GM21619 (cell line): ENCODE results near the gene RAD21L1.
"Not testable (repeated sequence)": the region's sequence is repeated elsewhere in the genome, so short reads cannot be mapped to it uniquely, and the experiment has no call there.

ENCODE experiments used
- ATAC-seq: cut with Tn5 transposase; IDR thresholded peaks from one replicate; pipeline ENCODE4 v1.9.1; 2021; ENCODE audit not compliant: unreplicated experiment

RAD21L1 gene

DNA sequence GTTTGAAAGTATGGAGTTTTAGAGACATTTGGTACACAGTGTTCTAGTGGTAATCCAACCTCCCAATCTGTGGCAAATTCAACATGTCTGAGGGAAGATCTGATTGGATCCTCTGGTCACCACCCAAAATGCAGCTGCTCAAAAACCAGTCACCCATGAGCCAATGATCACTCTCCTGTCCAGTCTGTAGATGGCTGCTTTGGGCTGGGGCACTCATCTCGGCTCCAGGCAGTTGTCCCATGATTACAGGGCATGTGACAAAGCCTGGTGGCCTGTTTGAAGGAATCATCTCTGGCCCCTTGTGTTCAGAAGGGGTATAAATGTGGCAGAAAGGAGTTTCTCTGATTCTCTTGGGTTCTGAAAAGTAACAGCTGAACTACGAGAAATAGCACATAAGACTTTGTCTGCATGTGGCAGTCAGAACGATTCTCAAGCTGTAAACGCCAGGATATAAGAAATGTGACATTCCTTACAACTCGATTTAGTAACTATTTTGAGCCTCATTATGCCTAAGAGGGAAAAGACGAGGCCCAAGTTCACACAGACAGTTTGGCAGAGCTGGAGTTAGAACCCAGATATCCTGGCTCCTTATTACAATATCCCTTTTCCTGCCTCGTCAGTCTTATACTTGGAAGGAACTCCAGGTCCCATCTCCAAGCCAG lies 26.5 kb upstream of the RAD21L1 start:
- ATAC-seq: no peak

DNA sequence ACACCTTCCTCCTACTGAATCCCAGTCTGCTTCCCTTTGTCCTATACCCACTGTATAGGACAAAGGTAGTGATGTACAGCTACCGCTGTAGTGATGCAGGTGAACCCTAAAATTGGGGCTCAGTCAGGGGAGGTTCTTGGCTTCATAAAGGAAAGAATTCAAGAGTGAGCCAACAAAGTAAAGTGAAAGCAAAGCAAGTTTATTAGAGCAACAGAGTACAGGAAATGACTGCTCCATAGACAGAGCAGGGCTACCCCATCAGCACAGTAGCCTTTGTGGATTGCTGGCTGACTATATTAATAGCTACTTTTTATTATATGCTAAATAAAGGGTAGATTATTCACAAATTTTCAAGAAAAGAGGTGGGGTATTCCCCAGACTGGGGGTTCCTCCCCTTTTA lies 25.9 kb upstream of the RAD21L1 start:
- ATAC-seq: no peak

DNA sequence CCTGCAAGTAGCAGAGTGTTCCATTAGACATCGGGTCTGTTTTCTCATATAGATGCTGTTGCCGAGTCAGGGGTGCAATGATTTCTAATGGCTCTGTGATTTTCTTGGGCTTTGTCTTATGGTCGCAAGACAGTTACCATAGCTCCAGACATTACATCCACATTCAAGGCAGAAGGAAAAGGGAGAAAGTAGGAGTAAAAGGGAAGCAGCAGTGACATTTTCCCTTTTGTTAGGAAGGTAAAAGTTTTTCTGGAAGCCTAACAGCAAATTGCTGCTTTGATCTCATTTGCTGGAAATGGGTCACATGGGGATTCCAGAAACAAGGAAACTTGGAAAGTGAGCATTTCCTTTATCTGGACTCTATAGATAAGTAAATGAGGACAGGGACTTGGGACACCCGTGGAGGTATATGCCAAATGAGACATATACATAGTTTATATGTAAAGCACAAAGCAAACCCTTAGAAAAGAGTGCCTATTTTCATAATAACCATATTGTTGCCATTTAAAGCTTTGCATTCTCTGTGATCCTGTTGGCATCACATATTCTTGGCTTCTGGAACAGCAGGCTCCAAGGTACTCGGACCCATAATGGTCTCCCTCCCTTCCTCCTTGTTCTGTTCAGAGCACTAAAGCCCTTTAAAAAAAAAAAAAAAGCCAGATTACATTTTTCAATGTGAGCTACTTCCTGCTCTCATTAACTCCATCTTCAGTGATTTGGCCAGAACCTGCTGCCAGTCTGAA lies 22.9 kb upstream of the RAD21L1 start, which contains the start of gene C20orf202:
Gene C20orf202, plus strand, starts transcription at position 693 of the 743 bp plus-strand sequence. CDS start 132 bp downstream, outside the sequence.
- ATAC-seq: no peak

DNA sequence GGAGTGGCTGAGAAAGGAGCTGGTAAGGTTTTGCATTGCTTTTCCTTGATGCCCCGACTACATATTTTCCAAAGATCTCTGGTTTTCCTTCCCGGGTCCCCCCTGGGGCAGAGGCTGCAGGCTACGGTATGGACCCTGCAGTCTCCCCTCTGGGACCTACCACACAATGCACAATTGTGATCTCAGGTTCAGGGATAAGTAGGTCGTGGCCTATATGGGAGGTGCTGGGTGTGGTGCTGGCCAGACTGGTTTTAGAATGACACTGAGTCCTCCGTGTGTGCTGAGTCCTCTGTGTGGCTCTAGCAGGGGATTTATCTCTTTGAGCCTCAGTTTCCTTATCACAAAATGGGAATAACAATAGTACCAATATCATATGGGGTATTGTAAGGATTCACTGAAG lies 22.2 kb upstream of the RAD21L1 start:
- ATAC-seq: no peak

DNA sequence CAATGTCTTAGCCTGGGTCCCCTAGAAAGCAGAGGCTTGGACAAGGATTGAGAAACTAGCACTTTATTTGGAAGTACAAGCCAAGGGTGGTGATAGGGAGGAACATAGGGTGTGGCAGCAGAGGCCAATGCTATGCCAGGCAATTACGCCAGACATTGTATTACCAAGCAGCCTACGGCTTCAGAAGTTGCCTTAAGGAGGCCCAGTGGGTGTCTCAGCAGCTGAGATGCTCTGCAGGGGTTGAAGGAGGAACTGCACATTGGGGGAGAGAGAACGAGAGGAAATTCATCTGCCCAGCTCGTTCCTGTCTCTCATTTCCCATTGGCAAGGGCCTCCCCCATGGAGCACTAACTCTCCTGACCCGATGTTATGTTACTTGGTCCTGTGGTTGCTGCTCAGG lies 21.7 kb upstream of the RAD21L1 start:
- ATAC-seq: no peak

DNA sequence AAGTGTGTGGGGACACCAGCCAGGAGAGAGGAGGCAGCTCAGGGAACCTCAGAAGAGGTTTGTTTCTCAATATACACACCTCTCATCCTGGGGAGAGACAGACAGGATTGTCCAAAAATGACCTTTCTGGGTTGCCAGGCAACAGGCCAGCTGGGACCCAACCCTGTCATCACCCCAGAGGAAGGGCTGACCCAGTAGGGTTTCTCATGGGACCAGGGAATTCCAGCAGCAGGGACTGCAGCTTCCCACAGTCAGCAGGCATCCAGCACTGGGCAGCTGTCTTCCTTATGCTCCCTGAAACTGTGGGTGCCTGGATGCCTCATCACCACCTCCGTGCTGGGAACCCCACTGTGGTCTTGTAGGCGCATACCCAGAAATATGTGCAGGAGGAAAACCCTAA lies 21.3 kb upstream of the RAD21L1 start:
- ATAC-seq: no peak

DNA sequence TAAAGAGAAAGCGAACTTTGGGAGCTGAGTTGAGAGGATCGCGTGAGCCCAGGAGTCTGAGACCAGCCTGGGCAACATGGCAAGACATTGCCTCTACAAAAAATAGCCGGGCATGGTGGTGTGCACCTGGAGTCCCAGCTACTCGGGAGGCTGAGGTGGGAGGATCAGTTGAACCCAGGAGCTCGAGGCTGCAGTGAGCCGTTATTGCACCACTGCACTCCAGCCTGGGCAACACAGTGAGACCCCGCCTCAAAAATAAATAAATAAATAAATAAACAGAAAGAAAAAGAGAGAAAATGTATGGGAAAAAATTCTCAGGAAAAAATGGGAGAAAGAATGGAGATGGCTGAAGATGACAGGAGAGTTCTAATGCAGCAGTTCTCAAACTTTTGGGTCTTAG lies 20.0 kb upstream of the RAD21L1 start:
- ATAC-seq: no peak

DNA sequence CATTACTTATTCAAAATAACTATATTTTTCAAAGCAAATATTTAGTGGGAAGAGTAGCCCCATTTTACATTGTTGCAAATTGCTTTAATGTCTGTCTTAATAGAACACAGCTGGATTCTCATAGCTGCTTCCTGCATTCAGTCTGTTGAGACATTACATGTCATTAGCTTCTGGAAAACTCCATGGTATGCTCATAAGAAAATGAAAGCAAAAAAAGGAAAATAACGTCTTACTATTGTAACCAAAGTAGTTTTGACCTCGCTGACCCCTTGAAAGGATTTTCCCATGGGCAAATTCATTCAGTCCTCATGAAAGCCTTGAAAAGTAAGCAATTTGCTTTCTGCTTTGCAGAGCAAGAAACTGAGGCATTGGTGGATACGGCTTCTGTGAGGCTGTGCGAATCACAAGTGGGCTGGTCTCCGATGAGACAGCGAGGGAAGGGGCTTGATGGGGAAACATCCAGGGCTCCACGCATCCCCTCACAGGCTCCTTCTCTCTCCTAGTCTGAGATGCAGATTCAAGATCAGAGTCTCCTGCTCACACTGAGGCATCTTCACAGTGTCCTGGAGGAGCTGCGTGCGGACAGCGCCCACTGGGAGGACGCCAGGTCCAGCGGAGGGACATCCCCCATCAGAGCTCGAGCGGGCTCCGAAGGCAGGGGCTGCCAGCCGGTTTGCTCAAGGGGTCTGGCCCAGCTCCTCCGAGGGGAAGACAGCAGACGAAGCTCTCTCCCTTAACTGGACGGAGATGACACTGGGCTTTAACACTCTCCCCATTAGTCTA lies 19.3 kb upstream of the RAD21L1 start:
- ATAC-seq: no peak

DNA sequence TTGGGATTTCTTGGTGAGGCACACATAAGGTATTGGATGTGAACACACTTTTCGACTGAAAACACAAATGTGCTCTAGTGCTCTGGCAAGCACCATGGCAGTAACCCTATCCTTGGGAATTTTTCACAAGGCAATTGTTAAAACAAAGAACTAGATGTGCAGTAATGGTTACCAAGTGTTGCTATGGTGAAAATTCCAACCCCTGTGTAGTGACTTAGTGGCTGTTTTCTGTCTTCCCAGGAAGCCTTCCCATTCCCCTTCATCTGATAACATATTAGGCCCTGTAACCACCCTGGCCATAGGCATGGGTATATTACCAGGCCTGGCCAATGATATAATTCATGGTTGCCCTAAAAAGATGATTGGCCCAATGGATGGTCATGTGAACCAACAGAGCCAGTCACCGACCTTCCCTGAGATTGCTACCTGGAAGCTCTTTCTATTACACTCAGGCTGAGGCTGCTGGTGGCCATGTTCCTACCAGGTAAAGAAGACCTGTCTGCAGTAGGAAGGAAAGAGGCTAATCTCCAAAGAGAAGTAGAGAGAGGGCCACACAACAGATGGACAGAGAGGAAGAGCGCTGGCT lies 18.5 kb upstream of the RAD21L1 start:
- no peak for ATAC-seq

DNA sequence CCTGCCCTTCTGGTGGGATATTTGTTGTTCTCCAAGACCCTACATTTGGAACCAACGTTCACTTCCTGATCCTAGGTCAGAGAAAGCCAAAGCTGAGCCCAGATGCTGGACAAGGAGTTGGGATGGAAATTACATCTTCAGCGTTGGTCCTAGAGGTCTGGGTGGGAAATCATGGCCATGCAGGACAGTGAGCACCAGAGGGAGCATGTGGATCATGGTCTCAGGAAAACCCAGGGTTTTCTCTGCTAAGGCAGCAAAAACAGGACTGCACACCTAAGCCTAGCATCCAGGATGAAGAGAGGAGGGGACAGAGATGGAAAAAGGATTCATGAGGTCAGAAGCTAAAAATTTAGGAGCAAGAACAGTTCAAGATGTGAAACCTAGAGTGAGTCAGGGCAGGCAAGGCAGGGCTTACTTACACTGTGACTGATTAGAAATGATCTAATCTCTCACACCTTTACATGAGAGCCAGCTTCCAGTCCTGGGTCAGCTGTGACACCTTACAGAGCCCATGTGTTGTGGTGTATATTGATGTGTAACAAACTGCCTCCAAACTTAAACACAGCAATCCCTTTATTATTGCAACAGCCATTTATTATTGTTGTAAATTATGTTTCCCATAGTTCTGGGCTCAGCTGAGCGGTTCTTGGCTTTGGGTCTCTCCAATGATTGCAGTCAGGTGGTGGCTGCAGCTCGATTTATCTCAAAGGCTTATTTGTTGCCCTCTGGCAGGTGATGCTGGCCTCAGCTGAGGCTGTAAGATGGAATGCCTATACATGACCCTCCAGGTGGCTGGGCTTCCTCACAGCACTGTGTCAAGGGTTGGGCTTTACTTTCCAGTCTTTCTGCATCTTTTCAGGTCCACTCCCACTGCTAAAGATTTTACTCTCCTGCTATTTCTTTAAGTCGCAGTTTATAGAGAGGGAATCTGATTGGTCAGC lies 16.1 kb upstream of the RAD21L1 start:
- ATAC-seq: no peak

DNA sequence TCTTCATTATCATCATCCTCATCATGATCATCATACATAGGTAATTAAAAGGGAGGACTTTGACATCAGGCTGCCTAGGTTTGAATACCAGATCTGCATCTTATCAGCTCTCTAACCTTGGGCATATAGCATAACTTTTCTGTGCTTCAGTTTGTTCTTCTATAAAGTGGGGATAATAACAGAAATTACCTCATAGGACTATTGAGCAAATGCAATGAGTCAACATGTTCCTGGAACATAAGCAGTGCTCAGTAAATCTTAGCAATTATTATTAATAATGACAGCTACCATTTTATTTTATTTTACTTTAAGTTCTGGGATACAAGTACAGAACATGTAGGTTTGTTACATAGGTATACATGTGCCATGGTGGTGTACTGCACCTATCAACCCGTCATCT lies 15.3 kb upstream of the RAD21L1 start:
- ATAC-seq: no peak

DNA sequence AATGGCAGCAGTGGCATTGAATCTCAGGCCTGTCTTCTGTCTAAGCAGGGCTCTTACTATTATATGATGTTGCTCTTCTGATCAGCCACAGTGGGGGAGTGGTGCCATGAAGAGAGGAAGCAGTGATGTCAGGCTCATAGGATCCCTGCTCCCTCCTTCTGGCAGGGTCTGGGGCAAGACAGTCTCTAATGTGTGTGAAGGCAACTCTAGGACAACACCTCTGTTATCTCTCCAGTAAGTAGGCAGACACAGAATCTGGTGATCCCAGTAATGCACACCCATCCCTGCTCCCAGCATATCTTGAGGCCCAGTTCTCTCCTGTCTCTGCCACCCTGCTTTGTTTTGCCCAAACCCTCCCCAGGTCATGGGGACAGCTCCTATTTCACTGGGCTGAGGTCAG lies 13.8 kb upstream of the RAD21L1 start:
- no peak for ATAC-seq

DNA sequence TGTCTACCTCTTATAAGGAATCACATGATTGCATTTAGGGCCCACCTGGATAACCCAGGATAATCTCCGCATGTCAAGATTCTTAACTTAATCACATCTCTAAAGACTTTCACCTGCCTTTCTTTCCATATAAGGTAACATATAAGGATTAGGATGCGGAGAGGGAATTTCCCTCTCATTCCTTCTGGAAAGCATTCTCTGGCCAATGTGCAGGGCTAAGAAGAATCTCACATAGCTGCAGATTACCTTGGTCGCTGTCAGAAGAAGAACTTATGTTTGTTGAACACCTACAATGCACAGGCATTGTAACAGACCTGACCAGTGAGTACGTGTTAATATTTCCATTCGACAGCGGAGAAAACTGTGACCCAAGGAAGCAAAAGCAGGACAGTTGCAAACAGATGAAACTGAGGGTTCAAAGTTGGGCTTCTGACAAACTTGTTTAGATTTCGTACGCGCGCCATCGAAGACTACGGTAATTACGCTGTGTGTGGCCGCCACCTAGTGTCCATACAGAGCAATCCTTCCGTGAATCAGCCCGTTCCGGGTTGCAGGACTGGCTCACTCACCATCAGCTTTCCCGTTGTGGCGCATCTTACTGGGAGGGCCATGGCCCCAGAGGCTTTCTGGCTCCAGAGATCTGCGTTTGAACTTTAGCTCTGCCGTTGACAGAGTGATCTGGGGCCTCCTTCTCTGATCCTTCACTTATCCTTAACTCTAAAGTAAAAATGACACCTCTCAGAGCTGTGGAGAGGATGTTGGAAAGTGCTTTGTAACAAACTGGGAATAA lies 13.0 kb upstream of the RAD21L1 start:
- ATAC-seq: no peak

DNA sequence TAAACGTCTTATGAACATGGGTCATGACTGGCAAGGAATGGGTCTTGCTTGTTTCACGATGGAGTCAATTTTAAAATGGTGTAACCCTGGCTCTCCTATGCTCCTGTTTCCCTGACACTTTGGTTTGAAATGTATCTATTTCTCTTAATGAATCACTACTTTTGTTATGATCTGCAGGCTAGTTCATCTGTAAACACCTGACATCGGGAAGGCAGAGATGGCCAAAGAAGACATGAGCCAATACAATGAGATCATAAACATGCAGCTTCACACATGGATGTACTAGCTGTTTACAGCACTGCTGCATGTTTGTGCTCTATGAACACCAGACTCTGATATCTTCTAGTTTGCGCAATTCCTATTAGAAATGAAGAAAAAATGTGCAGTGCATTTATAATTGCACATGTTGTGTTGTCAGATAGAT lies 11.0 kb upstream of the RAD21L1 start:
- no peak for ATAC-seq

DNA sequence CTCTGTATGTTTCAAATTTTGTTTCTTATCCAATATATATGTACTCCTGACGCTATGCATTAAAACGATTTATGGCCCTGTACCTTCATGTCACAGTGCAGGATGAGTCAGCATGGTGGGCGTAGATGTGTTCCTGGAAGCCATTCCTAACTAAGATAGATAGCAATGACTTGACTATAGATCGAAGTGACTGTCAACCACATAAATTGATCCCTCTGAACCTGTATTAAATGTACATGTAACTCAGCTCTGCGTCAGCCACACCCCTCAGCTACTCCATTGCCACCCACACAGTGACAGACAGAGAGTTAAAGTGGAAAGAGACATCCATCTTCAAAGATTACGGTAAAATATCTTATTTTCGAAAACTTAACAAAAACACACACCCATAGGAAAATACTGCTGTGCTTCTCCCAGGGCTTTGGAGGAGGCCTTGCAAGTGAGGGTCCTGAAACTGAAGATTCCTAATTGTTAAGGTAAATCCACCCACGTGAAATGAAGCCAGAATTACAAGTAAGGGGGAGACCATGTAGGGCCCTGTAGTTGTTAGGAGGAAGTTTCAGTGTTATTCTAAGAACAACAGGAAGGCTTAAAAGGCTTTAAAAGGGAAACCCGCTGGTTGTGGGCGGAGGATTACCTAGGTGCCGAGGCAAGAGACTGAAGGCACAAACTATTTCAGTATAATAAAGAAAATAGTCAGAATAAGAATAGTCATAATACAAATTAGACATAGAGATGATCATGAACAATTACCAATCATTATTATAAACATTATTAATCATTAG lies 10.3 kb upstream of the RAD21L1 start:
- ATAC-seq: no peak

DNA sequence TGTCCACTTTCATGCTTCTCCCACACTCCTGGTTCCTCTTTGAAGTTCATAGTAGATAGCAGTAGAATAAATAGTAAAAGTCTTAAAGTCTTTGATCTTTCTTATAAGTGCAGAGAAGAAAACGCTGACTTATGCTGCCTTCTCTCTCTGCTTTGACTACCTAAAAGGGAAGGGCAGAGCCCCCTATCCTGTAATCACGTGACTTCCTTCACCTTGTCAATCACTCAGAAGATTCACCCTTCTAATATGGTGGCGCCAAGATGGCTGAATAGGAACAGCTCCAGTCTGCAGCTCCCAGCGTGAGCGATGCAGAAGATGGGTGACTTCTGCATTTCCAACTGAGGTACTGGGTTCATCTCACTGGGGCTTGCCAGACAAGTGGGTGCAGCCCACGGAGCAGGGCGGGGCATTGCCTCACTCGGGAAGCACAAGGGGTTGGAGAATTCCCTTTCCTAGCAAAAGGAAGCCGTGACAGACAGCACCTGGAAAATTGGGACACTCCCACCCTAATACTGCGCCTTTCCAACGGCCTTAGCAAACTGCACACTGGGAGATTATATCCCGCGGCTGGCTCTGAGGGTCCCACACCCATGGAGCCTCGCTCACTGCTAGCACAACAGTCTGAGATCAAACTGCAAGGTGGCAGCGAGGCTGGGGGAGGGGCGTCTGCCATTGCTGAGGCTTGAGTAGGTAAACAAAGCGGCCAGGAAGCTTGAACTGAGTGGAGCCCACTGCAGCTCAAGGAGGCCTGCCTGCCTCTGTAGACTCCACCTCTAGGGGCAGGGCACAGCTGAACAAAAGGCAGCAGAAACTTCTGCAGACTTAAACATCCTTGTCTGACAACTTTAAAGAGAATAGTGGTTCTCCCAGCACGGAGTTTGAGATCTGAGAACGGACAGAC lies 9.1 kb upstream of the RAD21L1 start:
- ATAC-seq: not testable (repeated sequence)

DNA sequence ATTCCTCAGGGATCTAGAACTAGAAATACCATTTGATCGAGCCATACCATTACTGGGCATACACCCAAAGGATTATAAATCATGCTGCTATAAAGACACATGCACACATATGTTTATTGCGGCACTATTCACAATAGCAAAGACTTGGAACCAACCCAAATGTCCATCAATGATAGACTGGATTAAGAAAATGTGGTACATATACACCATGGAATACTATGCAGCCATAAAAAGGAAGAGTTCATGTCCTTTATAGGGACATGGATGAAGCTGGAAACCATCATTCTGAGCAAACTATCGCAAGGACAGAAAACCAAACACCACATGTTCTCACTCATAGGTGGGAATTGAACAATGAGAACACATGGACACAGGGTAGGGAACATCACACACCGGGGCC lies 3.1 kb upstream of the RAD21L1 start:
- not testable (repeated sequence) for ATAC-seq
